Panc1 (cell line): ENCODE data around the gene IRS4.

Experiments used
- POLR2AphosphoS5 ChIP-seq: IDR thresholded peaks from 2 replicates; pipeline ENCODE4 v1.6.1; 2012; ENCODE audit warnings: mild to moderate bottlenecking, low read depth, low read length, moderate library complexity
- SIN3A ChIP-seq: IDR thresholded peaks from 2 replicates; pipeline ENCODE4 v1.6.1; 2012; ENCODE audit warnings: low read depth, mild to moderate bottlenecking, low read length, moderate library complexity, borderline replicate concordance; ENCODE audit not compliant: insufficient read depth
- TCF7L2 ChIP-seq: IDR thresholded peaks from 2 replicates; pipeline ENCODE4 v1.6.1; 2011; ENCODE audit warnings: mild to moderate bottlenecking, low read depth, low read length, inconsistent platforms
- TF ChIP-seq, protein P1 (sequence below): fragments of 450-650 bp; IDR thresholded peaks from 2 replicates; pipeline ENCODE4 v1.5.1; 2017; ENCODE audit warnings: mild to moderate bottlenecking
- TF ChIP-seq, protein P2 (sequence below), 2 experiments: IDR thresholded peaks; 2 replicates each; pipeline ENCODE4 v1.6.1; 2011 to 2012; ENCODE audit warnings: low read depth in 2 of 2, control low read depth in 1 of 2, low read length in 1 of 2, mild to moderate bottlenecking in 1 of 2, moderate library complexity in 1 of 2; ENCODE audit not compliant: insufficient read depth in 1 of 2

DNA sequence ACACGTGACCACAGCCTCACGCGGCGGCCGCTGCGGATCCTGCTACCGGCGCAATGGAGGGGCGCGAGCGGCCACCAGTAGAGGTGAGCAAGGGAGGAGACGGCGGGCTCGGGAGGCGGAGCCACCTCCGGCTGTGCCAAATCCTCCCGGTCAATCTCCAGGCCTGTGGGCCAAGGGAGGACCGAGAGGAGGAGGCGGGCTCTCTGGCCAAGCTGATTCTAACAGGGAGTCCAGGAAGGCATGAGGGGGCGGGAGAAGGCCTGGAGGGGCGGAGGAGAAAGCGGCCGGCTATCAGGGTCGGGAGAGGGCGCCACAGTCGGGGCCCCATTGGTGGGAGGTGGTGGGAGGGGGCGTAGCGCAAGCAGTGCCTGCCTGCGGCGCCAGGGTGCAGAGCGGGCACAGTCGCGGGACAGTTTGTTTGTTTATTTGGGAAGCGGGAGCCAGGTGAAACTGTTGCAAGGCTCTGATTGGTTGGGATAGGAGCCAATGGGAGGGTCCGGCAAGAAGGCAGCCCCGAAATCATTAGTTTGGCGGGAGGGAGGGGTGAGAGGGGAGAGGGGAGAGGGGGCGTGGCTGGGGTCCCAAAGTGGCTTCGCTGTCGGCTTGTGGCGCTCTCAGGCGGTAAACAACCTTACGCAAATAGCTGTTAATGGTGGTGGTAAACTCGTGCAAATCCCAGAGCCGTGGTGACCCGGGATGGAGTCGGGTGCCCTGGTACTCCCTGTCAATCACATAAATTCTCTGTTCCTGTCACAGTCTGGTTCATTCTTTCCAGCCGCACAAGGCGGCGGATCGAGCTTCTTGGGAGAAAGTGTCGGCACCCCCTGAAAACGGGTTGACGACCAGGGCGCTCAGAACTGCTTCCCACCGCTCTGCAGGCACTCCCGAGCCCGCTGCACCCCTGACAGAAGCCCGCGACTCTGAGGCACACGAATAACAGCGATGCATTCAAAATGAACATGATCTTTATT, at the start of gene IRS4:
- TF ChIP-seq, protein P1, sequence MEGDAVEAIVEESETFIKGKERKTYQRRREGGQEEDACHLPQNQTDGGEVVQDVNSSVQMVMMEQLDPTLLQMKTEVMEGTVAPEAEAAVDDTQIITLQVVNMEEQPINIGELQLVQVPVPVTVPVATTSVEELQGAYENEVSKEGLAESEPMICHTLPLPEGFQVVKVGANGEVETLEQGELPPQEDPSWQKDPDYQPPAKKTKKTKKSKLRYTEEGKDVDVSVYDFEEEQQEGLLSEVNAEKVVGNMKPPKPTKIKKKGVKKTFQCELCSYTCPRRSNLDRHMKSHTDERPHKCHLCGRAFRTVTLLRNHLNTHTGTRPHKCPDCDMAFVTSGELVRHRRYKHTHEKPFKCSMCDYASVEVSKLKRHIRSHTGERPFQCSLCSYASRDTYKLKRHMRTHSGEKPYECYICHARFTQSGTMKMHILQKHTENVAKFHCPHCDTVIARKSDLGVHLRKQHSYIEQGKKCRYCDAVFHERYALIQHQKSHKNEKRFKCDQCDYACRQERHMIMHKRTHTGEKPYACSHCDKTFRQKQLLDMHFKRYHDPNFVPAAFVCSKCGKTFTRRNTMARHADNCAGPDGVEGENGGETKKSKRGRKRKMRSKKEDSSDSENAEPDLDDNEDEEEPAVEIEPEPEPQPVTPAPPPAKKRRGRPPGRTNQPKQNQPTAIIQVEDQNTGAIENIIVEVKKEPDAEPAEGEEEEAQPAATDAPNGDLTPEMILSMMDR: 0 out of 2 replicates have a peak, but pooled peaks have one; percentile 7
- TF ChIP-seq POLR2AphosphoS5 (no peak), TCF7L2 (no peak), SIN3A (no peak)
- TF ChIP-seq, protein P2, sequence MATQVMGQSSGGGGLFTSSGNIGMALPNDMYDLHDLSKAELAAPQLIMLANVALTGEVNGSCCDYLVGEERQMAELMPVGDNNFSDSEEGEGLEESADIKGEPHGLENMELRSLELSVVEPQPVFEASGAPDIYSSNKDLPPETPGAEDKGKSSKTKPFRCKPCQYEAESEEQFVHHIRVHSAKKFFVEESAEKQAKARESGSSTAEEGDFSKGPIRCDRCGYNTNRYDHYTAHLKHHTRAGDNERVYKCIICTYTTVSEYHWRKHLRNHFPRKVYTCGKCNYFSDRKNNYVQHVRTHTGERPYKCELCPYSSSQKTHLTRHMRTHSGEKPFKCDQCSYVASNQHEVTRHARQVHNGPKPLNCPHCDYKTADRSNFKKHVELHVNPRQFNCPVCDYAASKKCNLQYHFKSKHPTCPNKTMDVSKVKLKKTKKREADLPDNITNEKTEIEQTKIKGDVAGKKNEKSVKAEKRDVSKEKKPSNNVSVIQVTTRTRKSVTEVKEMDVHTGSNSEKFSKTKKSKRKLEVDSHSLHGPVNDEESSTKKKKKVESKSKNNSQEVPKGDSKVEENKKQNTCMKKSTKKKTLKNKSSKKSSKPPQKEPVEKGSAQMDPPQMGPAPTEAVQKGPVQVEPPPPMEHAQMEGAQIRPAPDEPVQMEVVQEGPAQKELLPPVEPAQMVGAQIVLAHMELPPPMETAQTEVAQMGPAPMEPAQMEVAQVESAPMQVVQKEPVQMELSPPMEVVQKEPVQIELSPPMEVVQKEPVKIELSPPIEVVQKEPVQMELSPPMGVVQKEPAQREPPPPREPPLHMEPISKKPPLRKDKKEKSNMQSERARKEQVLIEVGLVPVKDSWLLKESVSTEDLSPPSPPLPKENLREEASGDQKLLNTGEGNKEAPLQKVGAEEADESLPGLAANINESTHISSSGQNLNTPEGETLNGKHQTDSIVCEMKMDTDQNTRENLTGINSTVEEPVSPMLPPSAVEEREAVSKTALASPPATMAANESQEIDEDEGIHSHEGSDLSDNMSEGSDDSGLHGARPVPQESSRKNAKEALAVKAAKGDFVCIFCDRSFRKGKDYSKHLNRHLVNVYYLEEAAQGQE (IDR thresholded peaks at IDR 0.05; ENCODE audit: insufficient read depth in 1 of 2, low read depth in 2 of 2, low read length in 1 of 2): no peak
